Stimulated activated CD4-positive, alpha-beta T cell treated with anti-CD3 and anti-CD28 coated beads, Interleukin-1b, Interleukin-23, amount 100 ng/mL, for 24 hours (primary cell): ENCODE results near the gene CTSV.
A peak's percentile ranks its signal among the peaks of the same experiment; 100 is the strongest.
"Not testable (repeated sequence)": the region's sequence is repeated elsewhere in the genome, so short reads cannot be mapped to it uniquely, and the experiment has no call there.

Experiments used
- DNase-seq, 4 experiments: peaks; one replicate each; pipeline ENCODE4 v3.0.0-alpha.2; 2020; ENCODE audit warnings: low read depth in 4 of 4, low spot score in 1 of 4

CTSV gene

DNA sequence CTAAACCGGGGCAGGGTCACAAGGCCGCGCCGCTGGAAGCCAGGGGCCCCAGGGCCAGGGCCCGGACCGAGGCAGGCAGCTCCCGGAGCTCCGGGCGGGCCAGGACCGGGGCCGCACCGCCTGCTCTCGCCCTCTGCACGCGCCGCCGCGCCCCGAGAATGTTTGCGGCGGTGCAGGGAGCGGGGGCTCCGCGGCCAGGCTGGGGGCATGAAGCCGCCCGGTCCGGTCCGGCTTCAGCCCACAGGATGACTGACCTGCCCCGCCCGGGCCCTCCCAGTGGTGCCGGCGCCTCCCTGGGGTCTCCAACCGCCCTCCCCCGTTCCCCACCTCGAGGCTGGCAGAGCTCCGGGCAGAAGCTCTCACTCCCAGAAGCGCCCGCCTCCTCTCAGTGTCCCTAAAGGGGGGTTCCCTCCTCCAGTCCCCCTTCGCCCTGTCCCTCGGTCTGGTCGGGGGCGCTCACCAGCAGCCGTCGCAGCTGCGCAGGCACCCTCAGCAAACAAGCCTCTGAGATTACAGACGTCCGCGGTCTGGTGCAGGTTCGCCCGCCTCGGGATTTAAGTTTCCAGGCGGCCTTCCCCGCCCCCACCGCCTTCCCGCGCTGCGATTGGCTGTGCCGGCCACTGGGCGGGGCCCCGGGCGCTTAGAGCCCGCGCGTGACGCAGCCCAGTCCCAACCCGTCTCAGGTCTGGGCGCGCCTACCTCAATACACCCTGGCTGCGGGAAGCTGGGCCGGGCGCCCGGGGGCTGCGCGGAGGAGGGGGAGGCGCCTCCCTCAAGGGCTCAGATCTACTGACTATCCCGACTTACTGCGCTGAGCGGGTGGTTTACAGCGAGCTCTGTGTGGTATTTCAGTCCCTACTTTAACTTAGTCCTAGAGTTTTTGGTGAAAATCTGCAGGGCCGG lies at the start of gene CTSV:
Gene CTSV (minus strand): TSS at position 532 of the 903 bp plus-strand sequence. CDS start 1,099 bp downstream, outside the sequence.
- peak; percentile 48 to 84 (median 66) for DNase-seq

DNA sequence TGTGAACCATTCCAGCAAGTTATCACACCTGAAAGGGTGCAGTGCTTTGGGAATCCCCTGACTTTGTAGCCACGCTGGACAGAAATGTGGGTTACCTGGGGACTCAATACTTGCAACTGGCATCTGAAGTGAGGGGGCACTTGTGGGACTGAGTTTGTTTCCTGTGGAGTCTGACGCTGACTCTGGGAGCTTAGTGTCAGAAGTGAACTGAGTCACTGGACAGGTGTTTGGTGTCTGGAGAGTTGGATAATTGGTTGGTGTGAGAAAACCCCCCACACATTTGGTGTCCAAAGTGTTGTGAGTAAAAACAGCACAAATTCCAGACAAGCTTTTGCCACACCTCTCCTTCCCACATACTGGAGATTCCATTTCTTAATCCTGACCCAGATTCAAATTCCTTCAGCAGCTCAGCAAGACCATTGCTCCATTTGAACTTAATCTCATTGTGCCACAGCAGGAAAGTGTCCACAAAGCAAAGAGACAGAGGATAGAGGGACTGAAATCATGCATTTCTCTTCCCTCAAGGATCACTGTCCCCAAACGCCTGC lies 48.8 kb upstream of the CTSV start:
- not testable (repeated sequence) for DNase-seq

DNA sequence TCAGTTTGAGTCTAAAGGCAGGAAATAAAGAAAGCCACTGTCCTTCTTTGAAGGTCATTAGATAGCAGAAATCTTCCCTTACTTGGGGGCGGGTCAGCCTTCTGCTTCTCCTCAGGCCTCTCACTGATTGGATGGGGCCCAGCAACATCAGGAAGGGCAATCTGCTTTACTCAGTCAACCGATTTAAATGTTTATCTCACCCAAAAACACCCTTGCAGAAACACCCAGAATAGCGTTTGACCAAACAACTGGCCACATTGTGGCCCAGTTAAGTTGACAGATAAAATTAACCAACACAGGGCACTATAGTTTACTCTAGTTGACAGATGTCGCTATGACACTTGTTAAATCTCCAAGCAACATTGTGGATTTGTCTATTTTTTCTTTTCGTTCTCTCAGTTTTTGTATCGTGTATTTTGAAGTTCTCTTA lies 45.6 kb upstream of the CTSV start:
- not testable (repeated sequence) for DNase-seq

DNA sequence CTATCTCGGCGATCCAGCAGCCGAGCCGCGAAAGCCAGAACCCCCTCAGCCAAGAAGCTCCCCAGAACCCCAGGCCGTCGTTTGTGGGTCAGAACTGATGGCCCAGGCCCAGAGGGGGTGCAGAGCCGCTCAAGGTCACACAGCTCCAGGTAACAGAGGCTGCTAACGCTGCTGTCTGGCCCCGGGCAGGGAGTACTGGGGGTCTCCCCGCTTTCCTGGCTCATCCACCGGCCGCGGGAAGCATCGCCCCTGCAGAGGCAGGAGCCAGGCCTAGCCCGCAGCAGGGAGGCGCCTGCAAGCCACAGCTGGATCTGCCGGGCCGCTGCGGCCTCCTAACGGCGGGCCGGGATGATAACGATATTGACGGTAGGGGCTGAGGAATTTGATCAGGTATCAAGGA lies 39.4 kb upstream of the CTSV start:
- DNase-seq, result no peak

DNA sequence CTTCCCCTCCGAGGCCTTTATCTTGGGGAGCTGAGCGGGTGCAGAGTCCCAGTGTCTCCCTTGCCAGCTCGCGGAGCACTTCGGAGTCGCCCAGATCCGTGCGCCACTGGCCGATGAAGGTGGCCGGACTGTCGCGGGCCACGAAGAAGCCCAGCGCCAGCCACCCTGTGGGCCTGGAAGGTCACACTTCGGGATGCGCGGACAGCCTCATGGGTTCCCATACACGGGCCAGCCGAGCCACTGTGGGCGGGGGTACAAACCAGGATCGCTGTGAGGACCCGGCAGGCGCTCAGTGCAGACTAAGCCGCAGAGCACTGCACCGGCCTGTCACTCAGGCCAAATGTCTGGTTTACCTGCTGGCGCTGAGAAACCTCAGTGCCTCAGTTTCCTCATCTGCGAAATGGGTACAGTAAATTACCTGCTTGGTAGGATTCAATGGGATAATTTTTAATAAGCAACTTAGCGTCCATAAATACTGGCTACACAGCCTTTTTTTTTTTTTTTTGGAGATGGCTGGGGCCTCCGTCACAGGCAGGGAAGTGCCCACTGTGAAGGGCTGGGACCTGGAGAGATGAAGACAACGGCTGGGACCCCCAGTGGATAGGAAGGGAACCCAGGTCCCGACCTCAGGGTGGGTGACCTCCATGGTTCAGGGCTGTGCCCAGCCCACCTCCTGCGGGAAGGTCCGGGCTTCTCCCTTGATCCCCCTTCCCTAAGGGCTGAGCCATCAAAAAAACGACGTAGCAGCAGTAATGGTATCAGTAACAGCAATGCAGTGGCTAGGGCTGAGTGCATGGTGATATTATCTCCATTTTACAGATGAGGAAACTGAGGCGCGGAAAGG lies 38.7 kb upstream of the CTSV start:
- no peak for DNase-seq

DNA sequence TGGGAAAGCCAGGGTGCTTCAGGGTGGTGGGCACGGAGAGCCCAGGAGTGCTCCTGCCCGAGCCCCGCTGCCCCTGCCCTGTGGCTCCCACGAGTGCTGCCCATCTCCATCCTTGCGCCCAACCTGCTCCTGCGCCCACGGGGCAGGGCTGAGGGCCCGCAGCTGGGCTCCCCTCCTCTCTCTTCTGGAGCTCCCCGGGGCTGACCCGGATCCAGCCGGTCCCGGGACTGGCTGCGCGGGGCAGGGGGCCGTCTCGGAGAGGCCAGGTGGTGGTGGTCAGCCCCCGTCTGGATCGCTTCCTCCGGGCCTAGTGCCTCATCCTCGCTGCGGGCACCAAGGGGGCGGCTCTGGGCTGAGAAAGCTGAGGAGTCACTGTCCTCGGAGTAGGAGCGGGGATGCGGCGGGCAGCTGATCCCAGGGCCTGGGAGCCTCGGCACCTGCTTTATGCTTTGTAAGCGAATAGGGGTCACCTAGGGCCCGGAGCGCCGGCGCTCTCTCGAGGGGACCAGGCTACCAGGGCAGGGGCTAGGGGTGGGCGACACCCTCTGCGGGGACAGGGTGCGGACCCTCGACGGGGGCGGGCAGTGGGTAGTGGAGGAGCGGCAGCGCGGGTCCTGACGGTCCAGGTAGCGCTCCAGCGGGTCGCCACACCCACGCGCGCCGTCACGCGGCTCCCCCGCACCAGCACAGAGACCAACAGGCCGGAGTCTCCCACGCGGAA lies 37.9 kb upstream of the CTSV start:
- not testable (repeated sequence) for DNase-seq

DNA sequence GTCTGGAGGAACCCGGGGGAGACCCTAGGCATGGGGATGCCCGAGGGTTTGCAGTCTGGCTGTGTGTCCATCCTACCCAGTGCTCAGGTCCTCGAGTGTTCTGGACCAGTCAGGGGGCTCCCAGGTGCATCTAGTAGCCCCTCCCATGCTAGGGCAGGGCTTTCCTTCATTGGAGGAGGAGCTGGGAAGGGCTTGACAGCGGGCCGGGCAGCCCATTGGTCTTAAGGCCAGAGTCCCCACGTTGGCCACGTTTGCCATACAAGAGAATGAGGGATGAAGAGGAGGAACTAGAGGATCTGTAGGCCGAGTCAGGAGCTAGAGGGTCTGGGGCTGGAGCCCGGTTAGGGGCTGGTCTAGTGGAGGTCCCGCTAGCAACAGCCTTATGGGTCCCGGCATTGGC lies 37.3 kb upstream of the CTSV start:
- no peak for DNase-seq

DNA sequence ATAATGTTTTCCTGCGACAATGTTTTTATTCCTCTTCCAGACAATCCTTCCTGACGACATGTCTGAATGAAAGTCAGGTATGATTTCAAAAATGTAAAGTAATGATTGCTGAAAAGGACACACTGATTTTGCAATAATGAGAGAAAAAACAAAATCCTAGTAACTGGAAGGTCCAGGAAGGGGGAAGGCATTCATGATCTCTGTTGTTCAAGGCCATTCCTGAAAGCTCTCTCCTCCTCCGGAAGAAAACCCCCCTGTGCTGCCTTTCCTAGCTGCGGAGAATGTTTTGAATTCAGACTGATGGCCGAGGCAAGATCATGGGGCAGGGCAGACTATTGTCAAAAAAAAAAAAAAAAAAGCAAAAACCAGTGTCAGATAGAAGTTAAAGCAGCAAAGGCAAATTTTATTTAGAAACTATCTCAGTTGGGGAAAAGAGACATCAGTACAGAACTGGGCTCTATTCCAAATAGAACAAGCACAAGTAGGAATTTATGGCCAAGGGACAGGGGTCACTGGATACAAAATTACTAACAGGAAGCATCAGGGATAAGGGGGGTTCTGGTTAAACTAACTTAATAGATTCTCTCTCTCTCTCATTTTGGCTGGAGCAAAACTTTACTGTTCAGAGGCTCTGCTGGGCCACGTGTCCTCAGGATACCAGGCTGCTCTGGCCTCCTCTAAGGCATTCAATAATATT lies 36.5 kb upstream of the CTSV start:
- DNase-seq, result no peak

DNA sequence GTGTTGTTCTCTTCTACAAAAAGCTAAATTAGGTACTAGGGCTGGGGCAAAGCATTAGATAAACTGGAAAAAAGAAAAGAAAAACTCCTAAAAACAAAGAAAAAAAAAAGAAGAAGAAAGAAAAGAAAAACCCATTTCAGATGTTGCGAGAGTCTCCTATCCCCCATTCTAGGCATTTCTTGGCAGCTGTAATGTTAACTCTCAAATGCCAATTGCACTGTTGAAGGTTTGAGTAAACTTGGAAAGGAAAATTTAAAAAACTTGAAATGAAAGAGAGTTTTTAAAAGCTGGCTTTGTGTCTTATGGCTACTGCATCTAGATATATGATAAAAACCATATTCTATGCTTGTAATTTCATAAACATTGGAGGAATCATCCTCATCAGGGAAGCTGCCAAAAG lies 34.6 kb upstream of the CTSV start:
- DNase-seq, result no peak

DNA sequence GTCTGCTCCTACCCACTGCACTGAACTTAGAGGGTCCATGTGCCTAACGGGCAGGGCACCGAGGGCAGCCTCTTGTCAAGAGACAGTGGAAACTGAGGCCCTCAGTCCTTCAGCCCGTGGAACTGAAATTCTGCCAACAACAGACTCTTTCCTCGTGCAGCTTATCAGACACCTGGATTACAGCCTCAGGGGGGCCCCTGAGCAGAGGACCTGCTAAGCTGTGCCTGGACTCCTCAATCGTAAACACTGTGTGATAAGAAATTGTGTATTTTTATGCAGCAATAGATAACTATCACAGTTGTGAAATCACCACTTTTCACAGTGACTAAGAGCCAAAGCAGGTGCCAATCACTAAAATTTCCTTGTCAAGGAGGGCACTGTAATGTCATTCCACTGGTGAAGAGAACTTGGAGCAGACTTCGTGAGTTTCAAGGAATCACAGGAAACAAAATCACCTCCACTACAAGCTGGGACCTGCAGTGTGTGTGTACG lies 33.4 kb upstream of the CTSV start:
- DNase-seq, result no peak

DNA sequence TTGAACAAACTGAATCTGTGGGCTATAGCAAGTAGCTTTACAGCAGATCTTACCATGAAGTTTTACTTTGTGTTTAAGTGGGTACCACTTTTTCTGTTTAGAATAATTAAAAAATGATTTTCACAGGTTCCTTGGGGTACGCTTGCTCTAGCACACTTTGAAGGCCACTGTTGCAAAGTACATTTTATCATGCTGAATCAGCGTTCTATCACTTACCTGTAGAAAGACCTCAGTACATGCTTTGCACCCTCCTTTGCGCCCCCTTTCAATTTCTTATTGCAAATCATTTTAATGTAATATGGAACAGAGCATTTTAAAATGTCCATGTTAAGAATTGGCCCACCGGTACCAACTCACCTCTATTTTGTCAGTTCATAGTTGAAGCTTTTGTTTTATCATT lies 31.4 kb upstream of the CTSV start:
- not testable (repeated sequence) for DNase-seq

DNA sequence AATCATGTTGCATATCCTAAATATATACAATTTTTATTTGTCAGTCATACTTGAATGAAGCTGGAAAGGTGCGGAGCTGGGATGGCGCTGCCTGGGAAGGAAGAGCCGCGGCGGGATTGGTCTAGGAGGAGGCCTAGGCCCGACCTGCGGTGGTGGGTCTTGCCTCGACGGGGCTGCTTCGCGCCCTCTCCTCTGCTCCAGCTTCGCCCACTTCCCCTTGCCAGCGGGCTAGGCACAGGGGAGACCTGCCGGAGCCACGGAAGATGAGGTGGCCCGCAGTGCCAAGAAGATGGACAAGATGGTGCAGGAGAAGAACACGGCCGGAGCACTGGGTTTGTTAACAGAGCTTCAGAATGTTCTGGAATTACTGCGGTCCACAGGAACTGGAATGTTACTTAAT lies 28.5 kb upstream of the CTSV start:
- no peak for DNase-seq

DNA sequence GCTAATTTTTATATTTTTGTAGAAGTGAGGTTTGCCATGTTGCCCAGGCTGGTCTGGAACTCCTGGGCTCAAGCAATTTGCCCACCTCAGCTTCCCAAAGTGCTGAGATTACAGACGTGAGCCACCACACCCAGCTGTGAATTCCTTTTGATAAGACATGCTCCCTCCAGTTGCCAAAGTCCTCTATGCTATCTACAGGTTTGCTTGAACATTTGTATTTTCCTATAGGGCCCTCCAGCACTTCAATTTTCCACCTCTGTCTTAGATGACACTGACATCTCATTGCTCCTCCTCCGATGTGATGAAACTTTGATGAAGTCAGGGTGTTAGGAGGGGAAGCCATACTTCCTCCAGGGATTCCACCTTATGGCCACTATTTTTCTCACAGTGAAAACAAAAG lies 25.2 kb upstream of the CTSV start:
- no peak for DNase-seq

DNA sequence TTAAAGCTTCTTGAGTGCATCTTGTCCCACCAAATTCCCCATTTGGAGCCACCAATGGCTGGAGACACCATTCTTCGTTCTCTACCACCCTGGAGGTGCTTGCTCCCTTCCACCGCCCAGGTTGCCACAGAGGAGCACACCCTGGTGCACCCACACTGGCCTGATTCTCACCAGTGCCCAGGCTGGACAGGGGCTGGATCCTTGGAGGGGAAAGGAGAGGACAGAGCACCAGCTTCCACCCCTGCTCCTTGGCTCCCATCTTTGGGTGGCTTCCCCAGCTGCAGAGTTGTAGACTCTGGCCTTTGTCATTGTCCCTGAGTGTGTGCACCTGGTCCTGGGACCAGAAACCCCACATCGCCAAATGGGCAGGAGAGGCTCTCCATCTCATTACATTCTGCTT lies 21.9 kb upstream of the CTSV start:
- no peak for DNase-seq

DNA sequence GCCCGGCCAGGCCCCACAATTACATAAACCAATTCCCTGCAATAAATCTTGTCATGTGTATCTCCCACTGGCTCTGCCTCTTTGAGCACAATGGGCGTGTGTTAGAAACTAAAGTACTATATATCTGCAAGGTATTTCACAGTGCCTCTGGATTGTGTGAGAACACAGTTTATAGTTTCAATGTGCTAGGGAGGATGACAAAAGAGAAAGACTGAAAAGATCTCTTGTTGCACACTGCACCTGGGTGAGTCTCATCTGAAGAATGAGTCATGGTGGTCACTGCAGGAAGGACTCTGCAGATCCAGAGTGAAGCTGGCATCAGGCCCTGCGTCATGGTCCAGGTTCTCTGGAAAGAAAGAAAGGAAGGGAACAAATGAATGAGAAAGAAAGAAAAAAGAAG lies 20.7 kb upstream of the CTSV start:
- no peak for DNase-seq

DNA sequence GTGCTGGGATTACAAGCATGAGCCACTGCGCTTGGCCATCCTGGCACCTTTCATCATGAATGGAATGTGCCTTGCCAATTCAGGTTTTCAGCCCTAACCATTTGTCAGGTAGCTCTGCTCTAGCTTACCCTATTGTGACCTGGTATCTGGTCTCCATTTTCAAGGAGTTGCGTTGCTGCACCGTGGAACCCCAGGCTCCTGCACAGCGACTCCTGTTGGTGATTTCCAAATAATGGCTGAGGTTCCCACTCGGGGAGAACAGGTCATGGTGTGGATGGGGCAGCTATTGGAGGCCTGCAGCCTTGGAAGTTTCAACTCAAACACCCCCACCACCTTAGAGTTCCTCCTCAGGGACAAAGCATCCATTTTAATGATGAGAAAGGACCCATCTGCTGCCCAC lies 18.7 kb upstream of the CTSV start:
- no peak for DNase-seq

DNA sequence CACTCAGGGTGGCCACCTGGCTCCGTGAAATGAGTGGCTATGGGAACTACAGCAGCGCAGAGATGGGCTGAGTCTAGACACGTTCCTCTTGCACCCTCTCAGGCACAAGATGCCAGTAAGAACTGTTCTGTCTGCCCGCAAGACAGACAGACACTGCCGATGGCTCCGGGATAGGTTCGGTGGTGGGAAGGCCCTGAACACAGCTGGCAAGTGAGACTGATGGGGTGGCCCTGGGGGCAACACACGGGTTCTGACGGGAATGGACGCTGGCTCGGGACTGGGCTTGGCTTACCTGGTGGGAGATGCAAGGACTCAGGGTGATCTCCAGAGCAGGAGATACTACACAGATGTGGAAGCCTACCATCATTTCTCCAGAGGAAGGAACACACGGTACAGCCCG lies 16.9 kb upstream of the CTSV start:
- DNase-seq, result not testable (repeated sequence)

DNA sequence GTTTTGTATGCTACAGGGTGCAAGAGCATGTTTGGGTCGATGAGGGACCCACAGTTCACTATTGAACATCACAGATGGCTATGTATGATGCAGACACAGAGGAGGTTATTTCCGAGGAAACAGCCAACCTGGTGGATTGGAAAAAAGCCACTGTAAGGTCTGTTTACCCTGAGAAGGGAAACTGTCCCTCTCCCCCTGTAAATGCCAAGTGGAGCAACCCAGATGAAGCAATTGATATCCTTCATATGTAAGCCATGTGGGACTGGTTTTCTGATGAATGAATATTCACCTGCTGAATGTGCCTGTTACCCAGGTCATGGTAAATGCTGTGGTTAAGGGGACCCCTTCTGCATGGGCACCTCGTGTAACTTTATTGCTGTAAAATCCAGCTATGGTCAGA lies 14.8 kb upstream of the CTSV start:
- no peak for DNase-seq

DNA sequence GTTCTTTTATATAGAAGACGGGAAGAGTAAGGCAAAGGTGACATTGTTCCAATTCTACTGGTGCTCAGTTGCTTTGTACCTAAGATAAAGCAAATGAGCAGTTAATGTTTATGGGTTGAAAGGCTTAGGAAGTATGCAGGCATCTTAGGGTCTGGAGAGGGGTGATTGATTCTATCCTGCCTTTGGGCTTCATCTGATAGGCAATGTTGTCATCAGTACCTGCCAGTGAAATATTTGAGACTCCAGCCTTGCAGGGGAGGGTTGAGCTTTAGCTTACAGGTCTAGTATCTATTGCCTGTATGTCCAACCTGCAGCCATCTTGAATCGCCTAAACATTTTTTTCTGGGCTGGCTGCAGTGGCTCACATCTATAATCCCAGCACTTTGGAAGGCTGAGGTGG lies 13.8 kb upstream of the CTSV start:
- DNase-seq, result no peak

DNA sequence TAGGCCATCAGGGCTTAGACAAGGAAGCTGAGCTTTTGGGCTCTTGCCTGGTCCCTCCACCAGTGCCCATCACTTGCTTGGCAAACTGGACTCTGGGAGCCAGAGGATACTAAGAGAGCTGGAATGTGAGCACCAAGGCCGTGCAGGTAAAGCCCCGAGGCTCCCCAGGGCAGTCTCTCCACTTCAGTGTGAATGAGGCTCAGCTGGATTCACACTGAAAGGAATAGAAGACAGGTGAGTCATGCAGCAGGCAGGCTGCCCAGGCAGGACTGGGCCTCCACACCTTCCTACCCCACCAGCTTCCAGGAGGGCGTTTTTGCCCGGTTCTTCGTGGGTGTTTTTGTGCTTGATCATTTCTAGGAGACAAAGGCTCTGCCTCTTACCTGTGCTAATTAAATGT lies 7.3 kb upstream of the CTSV start:
- no peak for DNase-seq
